HG02678 (cell line): ENCODE results near the gene RRAS2.
A peak's percentile ranks its signal among the peaks of the same experiment; 100 is the strongest.
"Not testable (repeated sequence)": the region's sequence is repeated elsewhere in the genome, so short reads cannot be mapped to it uniquely, and the experiment has no call there.

Experiments used
- ATAC-seq: cut with Tn5 transposase; IDR thresholded peaks from one replicate; pipeline ENCODE4 v1.9.1; 2021; ENCODE audit warnings: mild to moderate bottlenecking, moderate library complexity; ENCODE audit not compliant: unreplicated experiment

RRAS2 gene

GRCh38 chr11:14259878-14260277 is 99.1 kb downstream of the RRAS2 start:
- no peak for ATAC-seq

GRCh38 chr11:14259186-14259784 is 99.7 kb downstream of the RRAS2 start:
- no peak for ATAC-seq

- no peak for ATAC-seq
These were observed 100.6 kb downstream of the RRAS2 start for GRCh38 chr11:14258221-14258935.

GRCh38 chr11:14255238-14255534 is 103.8 kb downstream of the RRAS2 start:
- ATAC-seq = no peak

DNA sequence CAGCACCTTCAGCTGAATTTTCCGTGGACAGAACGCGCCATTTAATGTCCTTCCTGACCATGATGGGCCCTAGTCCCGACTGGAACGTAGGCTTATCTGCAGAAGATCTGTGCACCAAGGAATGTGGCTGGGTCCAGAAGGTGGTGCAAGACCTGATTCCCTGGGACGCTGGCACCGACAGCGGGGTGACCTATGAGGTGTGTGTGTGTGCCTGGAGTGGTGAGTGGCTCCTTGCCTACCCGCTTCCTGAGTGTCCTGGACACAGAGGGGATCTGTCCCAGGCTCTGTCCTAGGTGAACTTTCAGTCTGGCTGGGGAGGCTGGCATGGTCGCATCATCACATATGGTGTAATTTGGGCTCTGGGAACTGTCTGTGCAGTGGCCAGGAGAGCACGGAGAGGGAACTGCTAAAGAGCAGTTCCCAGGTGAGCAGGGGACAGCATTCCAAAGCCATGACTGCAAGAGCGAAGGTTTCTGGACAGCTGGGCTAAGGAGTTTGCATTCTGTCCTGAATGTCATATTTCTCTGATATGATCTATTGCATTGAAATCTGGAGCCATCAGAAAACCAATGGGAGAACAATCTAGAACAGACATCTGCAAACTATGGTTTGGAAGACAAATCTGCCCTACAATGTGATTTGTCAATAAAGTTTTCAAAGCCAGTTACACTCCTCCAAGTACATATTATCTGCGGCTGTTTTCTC is 104.3 kb downstream of the RRAS2 start:
- no peak for ATAC-seq

DNA sequence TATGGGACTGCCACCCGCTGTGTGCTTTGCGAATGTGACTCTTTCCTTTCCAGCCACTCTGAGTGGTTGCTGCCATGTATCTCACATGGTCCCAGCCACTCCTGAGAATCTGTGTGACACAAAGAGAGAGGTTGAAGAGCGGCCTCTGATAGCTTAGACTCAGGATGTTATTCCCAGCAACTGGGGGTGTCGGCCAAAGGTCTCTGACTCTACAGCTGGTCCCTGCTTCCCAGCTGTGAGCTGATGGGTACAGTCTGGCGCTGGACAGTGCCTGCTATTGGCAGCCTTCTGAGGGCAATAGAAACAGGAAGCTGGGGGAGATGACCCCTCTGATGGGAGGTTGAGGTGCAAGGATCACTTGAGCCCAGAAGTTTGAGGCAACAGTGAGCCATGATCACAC is 105.1 kb downstream of the RRAS2 start:
- ATAC-seq = no peak

GRCh38 chr11:14253421-14253820 is 105.6 kb downstream of the RRAS2 start:
- ATAC-seq = no peak

- ATAC-seq = not testable (repeated sequence)
These were observed 106.5 kb downstream of the RRAS2 start for GRCh38 chr11:14252501-14252900.

- no peak for ATAC-seq
These were observed 107.2 kb downstream of the RRAS2 start for GRCh38 chr11:14251754-14252153.

DNA sequence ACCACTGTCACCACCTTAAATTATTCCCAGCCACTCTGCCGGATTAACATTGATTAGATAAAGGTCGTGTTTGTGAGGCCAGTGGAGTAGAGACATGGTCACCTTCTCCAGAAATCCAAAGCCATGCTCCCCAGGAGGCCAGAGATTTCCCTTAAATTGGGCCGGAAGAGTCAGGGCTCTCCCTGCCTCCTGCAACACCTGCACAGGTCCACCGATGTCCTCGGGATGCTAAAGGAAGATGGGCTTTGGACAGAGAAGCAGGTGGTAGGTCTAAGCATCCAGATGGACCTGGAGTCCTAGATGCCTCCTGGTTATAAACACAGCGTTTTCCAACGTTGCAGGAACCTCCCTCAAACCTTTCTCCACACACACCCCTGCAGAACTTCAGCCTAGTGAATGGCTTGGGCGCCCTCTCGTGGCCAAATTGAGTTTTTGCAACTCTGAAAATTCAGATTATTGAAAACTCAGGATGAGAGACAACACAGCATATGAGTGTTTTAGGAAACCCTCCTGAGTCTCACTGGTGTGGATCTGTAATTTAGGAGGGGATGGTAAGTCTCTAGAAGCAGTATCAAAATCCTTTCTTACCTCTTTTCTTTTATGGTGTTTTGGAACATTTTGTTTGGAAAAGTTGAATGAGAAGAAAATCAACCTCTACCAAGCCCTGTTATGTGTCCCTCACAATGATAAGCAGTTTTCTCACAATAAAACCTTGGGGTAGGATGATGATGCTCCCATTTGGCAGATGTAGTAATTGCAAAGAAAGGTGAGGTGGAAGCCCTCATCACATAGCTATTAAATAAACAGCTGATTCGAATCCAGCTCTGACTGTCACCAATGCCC is 109.6 kb downstream of the RRAS2 start:
- ATAC-seq = no peak

- ATAC-seq = no peak
These were observed 110.4 kb downstream of the RRAS2 start for GRCh38 chr11:14248580-14248981.

DNA sequence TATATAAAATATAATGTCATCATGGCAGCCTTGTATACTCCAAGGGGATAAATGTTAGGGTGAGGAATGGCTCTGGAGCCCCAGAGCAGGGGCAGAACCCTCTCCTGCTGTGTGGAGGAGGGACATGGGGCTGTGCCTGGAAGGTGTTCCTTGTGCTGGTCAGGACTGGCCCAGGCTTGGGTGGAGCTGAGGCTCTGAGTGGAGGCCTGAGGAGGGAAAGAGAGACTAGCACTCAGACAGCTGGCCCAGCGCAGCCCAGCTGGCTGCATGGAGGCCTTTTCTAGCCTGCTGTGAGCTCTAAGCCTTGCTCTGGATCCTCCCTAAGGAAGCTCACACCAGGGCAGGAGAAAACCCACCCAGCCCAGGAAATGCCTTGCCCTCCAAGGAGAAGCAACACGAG is 113.5 kb downstream of the RRAS2 start:
- no peak for ATAC-seq

DNA sequence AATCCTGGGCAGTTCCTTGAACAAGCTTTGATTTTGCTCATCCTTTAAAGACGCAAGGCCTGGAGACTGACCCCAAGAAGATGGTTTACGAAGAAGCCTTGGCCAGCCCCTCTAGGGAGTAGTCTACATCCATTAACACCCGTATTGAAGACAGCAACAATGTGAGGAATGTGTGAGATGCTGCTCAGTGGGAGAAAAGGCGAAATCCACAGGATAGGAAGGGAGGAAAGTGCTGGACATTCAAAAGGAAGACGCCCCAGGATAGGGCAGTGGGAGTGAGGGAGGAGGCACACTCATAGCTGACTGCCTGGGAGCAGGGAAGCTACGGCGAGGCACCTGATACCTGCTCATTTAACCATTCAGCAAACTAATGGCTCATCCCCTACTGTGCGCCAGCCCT is 114.1 kb downstream of the RRAS2 start:
- ATAC-seq = no peak

DNA sequence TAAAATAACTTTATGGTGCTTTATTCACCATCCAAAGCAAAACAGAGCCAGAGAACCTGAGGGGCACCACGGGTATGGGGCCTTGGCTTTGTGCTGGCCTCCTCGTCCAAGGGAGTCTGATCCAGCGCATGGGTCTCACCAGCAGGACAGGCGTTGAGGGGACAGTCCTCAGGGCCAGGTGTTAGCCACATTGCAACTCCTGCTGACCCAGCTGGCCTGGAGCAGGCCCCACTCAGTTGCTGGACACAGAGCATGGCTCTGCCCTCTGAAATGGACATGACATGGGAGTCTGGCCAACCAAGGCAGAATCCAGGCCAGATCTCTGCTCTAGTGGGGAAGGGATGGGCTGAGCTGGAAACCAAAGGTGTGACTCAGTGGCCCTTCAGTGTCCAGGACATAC is 116.2 kb downstream of the RRAS2 start:
- no peak for ATAC-seq

DNA sequence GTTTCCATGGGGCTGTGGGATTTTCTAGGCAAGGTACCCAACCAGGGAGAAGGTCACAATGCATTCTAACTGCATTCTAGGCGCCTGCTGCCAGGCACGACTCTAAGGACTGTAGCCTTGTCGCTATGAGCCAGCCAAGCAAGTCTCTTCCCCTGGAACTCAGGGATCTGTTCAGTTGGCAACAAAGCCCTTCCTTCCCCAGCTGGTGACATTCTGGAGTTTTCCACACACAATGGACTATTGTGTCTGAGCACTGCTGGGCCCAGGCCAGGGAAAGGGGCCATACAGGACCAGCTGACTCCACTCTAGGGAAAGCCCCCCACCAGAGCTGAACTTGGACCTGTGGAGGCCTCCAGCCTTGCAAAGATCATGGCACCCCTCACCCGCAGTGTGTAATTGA is 116.8 kb downstream of the RRAS2 start:
- ATAC-seq = no peak

- no peak for ATAC-seq
These were observed 118.0 kb downstream of the RRAS2 start for GRCh38 chr11:14240951-14241350.

GRCh38 chr11:14240221-14240620 is 118.8 kb downstream of the RRAS2 start:
- ATAC-seq = no peak

DNA sequence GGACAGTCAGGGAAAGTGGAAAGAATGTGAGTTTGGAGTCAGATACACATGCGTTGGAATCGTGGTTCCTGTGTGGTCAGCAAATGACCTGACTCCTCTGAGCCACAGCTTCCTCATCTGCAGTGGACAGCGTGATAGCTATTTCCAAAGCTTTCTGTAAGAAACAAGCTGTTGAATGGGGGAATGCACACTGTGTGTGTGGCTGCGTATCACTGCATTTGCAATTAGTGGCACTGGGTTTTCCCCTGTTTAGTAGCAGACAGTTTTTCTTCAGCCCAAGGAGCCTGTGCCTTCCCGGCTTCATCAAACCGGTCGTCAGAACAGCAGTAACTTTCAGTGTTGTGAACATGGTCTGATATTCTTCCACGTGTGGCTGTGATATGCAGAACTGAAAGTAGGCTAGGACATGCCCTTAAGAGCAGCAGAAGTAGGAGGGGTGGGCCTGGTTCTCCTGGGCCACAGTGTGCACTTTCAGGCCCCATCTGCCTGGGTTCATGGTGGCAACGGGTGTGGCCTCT is 121.5 kb downstream of the RRAS2 start:
- ATAC-seq = peak; percentile 98

- ATAC-seq = no peak
These were observed 123.3 kb downstream of the RRAS2 start for GRCh38 chr11:14235701-14236100.

DNA sequence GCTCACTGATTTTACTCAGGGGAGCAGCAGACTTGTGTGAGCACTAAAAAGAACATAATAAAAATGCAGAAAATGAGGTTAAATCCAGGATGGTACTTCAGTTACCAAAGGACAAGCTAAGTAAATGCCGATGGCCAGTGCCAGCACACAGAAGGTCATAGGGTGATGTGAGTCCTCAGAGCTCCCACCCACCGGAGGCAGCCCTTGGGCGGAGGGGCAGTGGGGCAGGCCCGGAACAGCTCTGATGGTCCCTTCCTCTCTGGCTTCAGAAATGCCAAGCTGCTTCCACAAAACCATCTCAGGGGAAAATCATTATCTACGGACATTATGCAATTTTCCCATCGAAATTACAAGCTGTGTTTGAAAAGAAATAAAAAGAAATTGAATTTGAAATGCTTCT is 124.5 kb downstream of the RRAS2 start:
- no peak for ATAC-seq

DNA sequence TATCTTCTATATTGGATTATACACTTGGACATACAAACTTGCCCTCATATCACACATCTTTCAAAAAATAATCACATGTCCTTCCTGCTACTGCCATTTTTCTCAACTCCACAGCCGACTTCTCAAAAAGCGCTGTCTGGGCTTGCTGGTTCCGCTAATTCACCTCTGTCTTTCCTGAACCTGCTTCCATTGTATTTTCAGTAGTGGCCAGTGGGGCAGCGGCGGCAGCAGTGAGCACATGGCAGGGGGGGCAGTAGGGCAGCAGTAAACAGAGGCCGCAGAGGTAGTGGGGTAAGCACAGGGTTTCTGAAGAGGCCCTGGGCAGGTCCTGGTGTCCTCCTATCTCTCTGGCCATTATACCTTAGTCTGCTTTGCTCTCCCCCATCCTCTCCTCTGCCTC is 126.3 kb downstream of the RRAS2 start:
- ATAC-seq = no peak
